HG03571 (cell line): ENCODE results near the gene CD58.
A peak's percentile ranks its signal among the peaks of the same experiment; 100 is the strongest.
"Not testable (repeated sequence)": the region's sequence is repeated elsewhere in the genome, so short reads cannot be mapped to it uniquely, and the experiment has no call there.

Source experiments
- ATAC-seq: cut with Tn5 transposase; IDR thresholded peaks from one replicate; pipeline ENCODE4 v1.9.1; 2021; ENCODE audit not compliant: unreplicated experiment

Gene CD58

GRCh38 chr1:116593401-116593800 is 22.6 kb upstream of the CD58 start:
- ATAC-seq: not testable (repeated sequence)

- not testable (repeated sequence) for ATAC-seq
Measured at GRCh38 chr1:116591951-116592605, 21.3 kb upstream of the CD58 start.

GRCh38 chr1:116591006-116591950 is 20.5 kb upstream of the CD58 start:
- not testable (repeated sequence) for ATAC-seq

GRCh38 chr1:116590359-116591005 is 19.7 kb upstream of the CD58 start:
- not testable (repeated sequence) for ATAC-seq

- ATAC-seq: not testable (repeated sequence)
Measured at GRCh38 chr1:116589101-116589735, 18.4 kb upstream of the CD58 start.

- ATAC-seq: no peak
Measured at GRCh38 chr1:116587501-116588227, 16.8 kb upstream of the CD58 start.

- ATAC-seq: peak; percentile 66
Measured at GRCh38 chr1:116586741-116587143, 15.9 kb upstream of the CD58 start.

GRCh38 chr1:116585886-116586285 is 15.1 kb upstream of the CD58 start:
- ATAC-seq: no peak

- no peak for ATAC-seq
Measured at GRCh38 chr1:116581323-116581885, 10.6 kb upstream of the CD58 start.

- ATAC-seq: no peak
Measured at GRCh38 chr1:116580446-116581322, 9.9 kb upstream of the CD58 start.

- no peak for ATAC-seq
Measured at GRCh38 chr1:116579259-116579875, 8.5 kb upstream of the CD58 start.

GRCh38 chr1:116578581-116578980 is 7.8 kb upstream of the CD58 start:
- no peak for ATAC-seq

- ATAC-seq: no peak
Measured at GRCh38 chr1:116577759-116578314, 7.0 kb upstream of the CD58 start.

- ATAC-seq: no peak
Measured at GRCh38 chr1:116574581-116575291, 3.9 kb upstream of the CD58 start.

GRCh38 chr1:116573431-116574095 is 2.7 kb upstream of the CD58 start:
- no peak for ATAC-seq

- ATAC-seq: no peak
Measured at GRCh38 chr1:116572771-116573430, 2.1 kb upstream of the CD58 start.

- no peak for ATAC-seq
Measured at GRCh38 chr1:116572099-116572498, 1.3 kb upstream of the CD58 start.
